HG02610 (cell line): ENCODE results near the gene TNFAIP8L3.
"Not testable (repeated sequence)": the region's sequence is repeated elsewhere in the genome, so short reads cannot be mapped to it uniquely, and the experiment has no call there.

Source experiments
- ATAC-seq: cut with Tn5 transposase; IDR thresholded peaks from one replicate; pipeline ENCODE4 v1.9.1; 2021; ENCODE audit warnings: mild to moderate bottlenecking, moderate library complexity; ENCODE audit not compliant: unreplicated experiment

The TNFAIP8L3 gene

DNA sequence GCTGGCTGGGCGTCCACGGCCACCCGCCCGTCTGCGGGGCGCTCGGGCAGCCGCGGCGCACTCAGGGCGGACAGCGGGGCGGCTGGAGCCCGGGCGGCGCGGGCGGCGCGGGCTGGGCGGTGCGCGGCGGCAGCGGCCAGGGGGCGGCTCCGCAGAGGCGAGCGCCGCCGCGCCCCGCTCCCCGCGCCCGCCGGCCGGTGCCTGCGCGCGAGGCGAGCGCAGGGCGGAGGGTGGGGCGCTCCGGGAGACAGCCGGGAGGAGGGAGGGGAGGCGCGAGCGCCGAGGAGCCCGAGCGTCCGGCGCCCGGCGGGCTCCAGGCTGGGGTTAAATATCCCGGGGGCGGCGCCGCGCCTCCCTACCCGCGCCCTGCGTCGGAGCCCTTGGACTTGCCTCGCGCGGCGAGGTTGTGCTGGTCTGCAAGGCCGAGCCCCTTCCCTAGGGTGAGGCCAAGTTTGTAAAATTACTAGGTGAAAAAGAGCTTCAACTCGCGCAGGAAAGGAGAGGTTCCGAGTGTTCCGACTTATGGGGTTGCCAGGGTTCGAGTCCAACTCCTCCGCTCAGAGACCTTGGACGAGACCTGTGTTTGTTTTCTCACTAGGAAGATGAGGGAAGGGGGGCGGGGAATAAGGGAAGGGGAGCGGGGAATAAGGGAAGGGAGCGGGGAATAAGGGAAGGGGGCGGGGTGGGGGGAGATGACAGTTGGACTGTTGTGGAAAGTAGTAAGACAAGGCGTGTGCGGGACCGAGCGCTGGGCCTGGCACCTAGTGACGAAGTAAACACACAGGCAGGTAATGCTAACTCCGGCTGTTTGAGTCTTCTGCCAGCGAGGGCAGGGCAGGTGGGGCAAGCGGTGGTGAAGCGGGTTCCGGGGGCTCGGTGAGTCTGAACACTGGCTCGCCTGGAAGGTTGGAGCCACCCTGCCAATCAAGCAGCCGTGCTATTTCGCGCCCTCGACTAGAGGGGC lies at the start of gene TNFAIP8L3:
TSS of gene TNFAIP8L3 (minus strand) at position 301 of the 964 bp plus-strand sequence. CDS start 311 bp downstream, outside the sequence.
- ATAC-seq, result no peak

DNA sequence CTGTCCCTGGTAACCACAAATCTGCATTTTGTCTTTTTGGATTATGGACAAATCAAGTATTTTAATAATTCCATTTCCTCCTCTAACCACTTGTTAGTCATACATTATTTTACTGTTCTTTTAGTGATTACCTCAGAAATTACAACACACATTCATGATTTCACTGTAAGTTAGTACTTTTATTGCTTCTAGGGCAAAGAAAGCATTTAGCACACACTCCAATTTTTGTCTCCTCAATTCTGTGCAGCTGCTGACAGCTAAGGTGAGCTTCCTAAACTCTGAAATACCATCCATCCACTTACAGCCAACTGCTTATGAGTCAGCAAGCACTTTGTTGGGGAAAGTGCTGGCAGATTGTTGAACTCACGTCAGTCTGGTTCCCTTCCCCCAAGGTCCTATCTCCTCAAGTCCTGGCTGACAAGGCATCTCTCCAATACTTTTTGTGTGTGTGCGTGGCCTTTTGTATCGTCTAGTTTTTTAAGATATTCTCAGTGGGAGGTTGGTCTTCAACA lies 49.4 kb upstream of the TNFAIP8L3 start:
- ATAC-seq, result no peak

DNA sequence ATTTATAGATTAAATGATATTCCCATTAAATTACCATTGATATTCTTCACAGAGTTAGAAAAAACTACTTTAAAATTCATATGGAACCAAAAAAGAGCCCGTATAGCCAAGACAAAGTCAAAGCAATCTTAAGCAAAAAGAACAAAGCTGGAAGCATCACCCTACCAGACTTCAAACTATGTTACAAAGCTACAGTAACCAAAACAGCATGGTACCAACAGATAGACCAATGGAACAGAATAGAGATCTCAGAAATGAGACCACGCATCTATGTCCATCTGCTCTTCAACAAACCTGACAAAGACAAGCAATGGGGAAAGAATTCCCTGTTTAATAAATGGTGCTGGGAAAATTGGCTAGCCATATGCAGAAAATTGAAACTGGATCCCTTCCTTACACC lies 45.6 kb upstream of the TNFAIP8L3 start:
- not testable (repeated sequence) for ATAC-seq

DNA sequence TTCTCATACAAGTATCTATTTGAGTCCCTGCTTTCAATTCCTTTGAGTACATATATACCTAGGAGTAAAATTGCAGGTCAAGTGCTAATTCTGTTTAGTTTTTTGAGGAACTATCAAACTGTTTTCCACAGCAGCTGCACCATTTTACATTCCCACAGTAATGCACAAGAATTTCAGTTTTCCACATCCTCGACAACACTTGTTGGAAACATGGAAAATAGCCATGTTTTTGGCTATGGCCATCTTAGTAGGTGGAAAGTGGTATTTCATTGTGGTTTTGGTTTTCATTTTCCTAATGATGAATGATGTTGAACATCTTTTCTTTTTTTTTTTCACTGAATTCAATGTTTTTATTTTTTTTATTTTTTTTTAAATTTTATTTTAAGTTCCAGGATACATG lies 44.4 kb upstream of the TNFAIP8L3 start:
- no peak for ATAC-seq

DNA sequence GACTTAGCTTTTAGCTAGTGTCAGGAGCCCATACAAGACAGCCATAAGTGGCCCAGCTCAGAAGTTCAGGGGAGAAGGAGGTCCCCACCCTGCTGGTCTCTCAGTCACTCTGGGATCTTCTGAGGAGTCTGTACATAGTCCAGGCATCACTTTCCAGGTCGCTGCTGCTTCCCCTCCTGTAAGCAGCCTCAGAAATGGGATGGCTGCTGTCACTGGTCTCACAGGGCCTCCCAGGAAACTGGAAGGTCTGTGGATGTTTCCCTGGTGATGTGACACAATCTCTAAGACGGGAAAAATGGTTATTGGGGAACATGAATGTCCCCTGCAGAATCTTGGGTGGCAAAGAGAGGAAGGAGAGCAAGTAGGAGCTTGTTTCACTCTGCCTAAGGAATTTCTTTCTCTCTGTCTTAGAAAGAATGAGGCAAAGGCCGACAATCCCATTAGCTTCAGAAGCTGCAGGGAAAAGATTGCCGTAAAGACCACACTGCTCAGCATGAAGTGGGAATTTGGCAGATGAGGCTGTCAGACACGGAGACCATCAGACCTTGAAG lies 43.2 kb upstream of the TNFAIP8L3 start:
- no peak for ATAC-seq

DNA sequence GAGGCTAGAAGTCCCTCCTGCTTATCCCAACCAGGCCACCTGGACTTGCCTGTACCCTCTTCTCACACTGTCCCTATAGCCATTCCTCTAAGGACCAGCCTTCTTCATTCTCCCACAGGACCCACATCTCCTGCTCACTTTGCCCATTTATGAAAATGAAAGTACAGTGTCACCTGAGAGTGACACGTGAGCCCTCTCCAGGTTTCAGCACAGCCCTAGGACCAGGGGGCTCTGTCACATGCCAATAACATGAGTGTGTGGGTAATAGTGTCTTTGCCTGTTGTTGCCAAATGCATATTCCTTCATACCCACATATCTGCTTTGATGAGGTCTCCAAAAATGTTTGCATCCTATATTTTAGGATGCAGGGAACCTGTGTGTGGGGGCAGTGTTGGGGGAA lies 42.3 kb upstream of the TNFAIP8L3 start:
- ATAC-seq, result no peak

DNA sequence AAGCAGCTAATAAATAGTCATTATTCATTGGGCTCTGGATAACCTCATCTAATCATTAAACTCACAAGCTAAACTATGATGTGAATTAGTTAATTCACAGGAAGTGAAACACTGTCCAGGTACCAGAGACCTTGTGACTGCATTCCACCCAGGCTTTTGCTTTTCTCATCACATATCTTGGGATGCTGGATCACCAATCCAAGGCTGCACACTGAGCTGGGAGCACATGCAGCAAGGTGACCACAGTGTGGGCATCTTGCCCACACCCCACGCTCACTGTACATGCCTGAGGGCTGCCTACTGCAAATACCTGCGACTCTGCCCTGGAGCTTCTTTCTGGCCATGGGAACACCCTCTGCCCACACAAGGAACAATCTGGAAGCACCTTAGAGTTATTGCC lies 40.6 kb upstream of the TNFAIP8L3 start:
- ATAC-seq, result no peak

DNA sequence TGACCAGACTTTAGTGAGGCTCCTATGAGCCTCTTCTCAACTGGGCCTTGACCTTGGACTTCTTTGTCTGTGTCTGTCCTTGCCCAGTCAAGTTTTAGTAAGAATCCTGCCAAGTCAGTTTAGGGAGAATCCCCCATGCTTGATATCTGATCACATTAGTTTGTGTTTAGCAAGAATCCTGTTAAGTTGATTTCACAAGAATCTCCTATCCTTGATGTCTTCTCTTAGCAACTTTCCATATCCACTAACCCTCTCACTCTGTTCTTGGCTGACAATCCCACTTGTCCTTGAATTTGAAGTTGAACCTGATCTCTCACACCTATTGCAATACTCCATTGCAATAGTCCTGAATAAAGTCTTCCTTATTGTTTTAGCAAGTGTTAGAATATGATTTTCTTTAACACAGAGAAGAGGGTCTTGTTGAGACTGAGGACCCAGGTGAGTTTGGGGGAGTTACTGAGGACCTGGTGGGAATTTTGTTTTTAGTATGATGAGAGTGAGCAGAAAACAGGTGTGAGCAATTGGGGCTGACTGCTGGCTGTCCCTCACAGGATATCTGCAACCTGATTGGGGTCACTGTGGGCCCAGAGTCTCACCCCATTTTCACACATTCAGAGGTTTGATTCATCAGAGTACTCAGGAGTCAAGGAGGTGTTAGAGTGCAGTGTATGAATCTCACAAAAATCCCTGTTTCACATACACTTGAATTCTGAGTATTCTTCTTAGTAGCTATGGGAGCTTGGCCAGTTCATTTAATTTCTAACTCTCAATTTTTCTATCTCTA lies 39.9 kb upstream of the TNFAIP8L3 start:
- no peak for ATAC-seq

DNA sequence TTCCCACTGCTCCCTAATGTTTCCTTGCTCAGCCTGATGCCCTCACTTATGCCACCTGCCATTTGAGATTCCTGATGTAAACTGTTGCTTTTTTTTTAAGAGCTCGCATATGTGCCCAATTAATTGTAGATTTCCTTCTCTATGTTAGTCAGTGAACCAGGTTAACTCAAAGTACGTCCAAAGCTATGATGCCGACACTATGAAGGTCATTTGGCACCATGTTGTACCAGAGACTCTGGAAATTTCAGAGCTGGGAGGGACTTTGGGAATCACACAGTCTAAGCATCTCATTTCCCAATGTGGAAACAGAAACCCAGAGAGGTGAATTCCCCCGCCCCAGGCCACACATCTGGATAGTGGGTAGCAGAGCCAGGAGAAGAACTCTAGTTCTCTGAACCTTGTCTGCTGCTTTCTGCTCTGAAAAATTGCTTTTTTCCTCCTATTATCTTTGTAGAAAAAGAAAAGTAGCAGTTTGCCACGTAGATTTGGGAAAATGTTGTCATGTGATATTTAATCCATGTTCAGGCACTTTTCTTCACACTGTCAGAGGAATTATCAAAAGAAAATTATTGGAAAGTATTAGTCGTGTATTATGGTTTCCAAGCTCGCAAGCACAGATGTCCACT lies 38.5 kb upstream of the TNFAIP8L3 start:
- no peak for ATAC-seq

DNA sequence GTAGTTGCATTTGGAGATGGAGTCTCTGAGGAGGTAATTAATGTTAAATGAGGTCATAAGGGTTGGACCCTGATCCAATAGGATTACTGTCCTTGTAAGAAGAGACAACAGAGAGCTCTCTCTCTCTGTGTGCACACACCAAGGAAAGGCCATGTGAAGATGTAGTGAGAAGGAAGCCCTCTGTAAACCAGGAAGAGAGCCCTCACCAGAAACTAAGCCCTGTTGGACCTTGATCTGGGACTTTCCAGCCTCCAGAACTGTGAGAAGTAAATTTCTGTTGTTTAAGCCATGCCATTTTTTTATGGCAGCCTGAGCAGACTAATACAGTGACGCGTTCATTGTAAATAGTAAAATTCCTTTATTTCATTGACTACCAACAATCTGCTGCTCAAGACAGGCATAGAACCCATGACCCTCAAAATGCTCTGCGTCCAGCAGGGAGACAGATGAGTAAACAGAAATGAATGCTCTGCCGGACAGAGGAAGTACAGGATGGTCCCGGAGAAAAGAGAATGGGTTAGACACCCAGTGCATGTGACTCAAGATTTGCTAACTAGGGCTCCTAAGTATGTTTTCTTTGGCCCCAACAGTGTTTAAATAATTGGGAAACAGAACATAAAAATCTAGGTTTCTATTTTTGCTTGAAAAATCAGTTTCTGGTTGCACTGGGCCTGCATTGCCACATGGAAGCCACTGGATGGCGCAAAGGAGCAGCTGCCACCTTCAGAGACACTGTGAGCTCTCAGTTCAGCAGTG lies 37.9 kb upstream of the TNFAIP8L3 start:
- no peak for ATAC-seq

DNA sequence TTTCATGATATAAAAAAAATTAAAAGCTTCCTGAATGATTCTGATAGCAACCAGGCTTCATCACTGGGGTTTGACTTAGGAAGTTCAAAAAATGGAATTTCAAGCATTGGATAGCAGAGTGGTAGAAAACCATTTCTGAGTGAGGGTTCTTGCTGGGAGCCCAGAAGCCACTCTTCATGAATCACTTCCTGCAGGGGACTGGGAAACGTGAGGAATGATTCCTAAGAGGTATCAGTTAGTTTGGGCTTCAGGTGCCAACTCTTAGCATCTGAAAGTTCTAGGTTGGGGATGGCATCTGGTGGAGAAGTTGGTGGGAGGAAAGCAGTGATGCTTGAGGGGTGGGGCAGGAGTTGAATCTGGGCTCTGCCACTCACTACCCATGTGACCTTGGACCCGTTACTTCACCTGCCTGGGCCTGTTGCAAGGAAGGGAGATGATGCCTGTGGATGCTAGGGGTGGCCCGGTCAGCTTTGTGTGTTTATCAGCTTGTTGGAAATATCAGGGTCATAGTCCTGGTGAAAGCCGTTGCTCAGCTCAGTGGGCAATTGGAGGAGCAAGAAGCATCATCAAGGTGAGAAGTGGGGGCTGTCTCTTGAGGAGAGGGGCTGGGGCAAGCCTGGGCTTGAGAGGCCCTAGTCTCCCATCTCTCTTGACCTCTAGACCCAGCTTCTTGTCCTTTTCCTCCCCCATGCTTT lies 37.0 kb upstream of the TNFAIP8L3 start:
- no peak for ATAC-seq

DNA sequence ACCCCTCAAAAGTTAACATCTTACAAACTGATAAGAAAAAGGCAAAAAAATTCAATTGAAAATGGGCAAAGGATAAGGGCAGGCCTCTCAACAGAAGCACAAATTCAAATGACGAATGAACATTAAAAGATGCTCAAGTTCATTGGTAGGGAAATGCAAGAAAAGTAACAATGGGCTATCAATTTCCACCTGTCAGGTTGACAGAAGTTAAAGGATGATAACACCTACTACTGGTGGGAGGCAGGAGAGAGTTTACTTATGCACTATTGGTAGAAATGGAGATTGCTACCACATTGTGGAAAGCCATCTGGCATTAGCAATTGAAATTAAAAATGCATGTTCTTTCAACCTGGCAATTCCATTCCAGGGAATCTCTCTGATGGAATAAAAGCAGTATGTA lies 35.6 kb upstream of the TNFAIP8L3 start:
- no peak for ATAC-seq

DNA sequence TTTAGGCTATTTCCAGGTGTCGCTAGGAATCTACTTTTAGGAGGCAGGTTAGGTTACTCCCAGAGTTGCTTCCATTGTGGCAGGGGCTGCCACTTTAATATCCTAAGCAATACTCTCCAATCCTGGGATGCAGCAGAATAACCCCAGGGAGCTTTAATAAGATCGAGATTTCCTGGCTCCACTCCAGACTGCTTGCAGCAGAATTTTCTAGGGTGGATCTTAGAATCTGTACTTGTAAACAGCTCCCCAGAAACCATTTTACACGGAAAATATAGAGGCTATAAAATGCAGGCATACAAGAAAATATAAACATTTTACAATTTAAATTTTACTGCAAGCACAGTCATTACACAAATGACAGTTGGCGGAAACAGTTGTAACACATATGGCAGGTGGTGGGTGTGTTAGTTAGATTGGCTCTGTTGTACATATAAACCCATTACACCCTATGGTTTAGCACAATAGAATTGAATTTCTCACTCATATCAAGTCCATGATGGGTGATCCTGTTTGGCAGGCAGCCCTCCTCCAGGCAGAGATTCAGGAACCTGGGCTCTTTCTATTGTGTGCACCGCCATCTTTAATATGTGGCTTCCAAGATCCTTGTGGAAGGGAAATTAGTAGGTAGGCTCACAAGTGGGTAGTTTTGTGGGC lies 35.0 kb upstream of the TNFAIP8L3 start:
- ATAC-seq, result no peak

DNA sequence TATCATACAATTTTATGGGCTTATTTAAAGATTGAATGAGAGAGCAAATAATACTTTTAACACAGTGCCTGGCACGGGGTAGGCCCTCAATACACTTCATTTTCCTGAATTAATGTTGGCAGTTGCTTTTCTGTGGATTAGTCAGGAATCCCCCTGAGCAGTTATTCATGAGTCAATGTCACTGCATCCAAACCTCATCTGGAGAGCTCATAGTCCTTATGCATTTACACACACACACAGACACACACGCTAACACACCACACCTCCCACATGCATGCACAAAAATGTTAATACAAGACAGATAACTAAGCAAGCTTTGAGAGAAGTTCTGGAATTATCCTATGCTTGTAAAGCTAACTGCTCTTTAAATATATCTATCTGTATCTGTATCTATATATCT lies 34.0 kb upstream of the TNFAIP8L3 start:
- no peak for ATAC-seq

DNA sequence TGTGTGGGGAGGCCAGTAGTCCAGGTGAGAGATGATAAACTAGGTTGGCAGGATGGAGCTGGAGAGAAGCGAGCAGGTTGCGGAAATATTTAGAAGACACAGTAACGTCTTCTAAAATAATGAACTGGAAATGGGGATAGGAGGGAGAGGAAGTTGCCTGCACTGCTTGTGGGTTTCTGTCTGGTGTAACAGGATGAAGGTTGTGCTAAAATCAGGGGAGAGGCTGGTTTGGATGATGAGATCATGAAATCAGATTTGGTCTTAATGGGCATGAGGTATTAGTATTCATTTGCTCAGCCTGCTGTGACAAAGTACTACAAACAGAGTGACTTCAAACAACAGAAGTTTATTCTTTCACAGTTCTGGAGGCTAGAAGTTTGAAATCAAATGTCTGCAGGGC lies 32.1 kb upstream of the TNFAIP8L3 start:
- ATAC-seq, result no peak

DNA sequence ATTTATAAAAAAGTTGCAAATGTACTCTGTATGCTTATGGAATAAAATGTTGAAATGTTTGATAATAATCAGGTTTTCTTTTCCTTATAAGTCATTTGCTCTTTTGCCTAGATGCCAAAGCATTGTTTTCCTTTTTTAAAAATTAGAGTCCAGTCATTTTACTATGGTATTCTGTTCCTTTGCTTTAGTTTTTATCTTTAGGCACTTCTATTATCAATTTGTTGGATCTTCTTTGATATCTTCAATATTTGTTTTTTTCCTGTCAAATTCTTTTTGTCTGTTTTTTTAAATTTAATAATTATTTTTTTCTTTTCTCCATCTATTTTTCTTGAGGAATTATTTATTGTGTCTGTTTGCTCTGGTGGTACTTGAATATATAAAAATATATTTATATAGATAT lies 28.3 kb upstream of the TNFAIP8L3 start:
- ATAC-seq, result not testable (repeated sequence)

DNA sequence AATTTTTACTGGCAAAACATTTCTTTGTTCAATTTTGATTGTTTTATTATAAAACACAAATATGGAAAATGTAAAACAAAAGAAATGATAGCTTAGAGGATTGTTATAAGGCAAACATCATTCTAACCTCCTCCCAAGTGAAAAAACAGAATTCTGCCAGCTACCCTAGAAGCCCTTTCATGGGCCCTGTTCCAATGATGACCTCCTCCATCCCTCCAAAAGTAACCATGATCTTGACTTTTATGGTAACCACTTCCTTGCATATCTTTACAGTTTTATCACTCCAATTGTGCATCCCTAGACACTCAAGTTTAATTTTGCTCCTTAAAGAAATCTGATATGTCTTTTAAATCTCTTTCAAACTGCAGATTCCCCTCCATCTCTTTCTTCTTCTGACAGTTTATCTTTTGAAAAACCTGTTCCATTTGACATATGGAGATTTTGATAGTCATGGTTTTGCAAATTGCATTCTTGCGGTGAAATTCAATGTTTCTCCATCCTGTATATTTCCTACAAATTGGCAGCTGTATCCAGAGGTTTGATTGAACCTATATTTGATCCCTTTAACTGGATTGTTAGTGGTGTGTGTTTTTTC lies 27.0 kb upstream of the TNFAIP8L3 start:
- no peak for ATAC-seq

DNA sequence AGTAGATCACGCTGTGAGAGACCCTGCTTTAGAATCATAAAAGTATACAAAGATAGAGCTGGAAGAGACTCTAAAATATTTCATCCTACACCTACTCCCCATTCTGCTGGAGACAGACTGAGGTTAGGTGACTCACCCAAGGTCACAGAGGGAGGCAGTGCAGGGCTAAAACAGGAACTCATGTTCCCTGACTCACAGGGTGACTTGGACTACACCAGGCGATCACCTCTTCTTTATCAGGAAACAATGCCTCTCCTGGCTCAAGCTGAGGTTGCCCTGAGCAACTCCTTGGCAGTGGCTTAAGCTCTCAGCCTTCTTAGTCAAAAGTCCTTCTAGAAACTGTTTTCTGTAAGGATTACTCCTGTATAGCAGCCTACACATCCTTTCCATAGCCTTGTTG lies 26.4 kb upstream of the TNFAIP8L3 start:
- ATAC-seq, result no peak

DNA sequence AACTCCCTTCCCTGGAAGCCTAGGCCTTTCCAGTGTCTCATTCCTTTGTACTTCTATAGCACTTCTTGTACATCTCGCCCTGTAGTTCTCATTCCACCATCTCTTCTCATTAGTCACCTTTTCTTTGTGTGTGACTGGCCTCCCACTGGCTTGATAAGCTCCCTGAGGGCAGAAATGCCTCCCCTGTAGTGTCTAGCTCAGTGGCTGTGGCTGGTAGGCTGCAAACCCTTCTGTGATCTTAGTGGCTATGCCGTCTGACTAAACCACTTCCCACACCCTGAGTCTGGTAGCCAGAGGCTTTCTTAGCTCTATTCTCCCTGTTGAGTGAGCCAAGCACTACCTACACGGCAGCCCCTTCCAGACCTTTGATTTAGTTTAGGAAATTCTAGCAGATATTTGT lies 24.4 kb upstream of the TNFAIP8L3 start:
- ATAC-seq, result no peak
